HUES48 (cell line): ENCODE data around the gene IQSEC3.

ENCODE experiments used
- H3K27ac ChIP-seq: one replicate; pipeline ENCODE4 v1.7.0; 2013; ENCODE audit warnings: low read depth, low read length, inconsistent platforms
- H3K27me3 ChIP-seq: 2 replicates; pipeline ENCODE4 v1.6.1; 2013; ENCODE audit warnings: mild to moderate bottlenecking, low read length; ENCODE audit not compliant: control insufficient read depth, insufficient read depth
- H3K36me3 ChIP-seq: 2 replicates; pipeline ENCODE4 v1.6.1; 2013; ENCODE audit warnings: low read length; ENCODE audit not compliant: control insufficient read depth, insufficient read depth
- H3K4me1 ChIP-seq: 2 replicates; pipeline ENCODE4 v1.6.1; 2013; ENCODE audit warnings: mild to moderate bottlenecking, low read length; ENCODE audit not compliant: control insufficient read depth, insufficient read depth
- H3K4me3 ChIP-seq: 2 replicates; pipeline ENCODE4 v1.5.1; 2013; ENCODE audit warnings: mild to moderate bottlenecking, low read depth, low read length
- H3K9ac ChIP-seq: 2 replicates; pipeline ENCODE4 v1.6.1; 2013; ENCODE audit warnings: mild to moderate bottlenecking, low read depth, low read length, moderate library complexity
- H3K9me3 ChIP-seq: 2 replicates; pipeline ENCODE4 v1.6.1; 2013; ENCODE audit warnings: low read length; ENCODE audit not compliant: control insufficient read depth, insufficient read depth

IQSEC3 gene

DNA sequence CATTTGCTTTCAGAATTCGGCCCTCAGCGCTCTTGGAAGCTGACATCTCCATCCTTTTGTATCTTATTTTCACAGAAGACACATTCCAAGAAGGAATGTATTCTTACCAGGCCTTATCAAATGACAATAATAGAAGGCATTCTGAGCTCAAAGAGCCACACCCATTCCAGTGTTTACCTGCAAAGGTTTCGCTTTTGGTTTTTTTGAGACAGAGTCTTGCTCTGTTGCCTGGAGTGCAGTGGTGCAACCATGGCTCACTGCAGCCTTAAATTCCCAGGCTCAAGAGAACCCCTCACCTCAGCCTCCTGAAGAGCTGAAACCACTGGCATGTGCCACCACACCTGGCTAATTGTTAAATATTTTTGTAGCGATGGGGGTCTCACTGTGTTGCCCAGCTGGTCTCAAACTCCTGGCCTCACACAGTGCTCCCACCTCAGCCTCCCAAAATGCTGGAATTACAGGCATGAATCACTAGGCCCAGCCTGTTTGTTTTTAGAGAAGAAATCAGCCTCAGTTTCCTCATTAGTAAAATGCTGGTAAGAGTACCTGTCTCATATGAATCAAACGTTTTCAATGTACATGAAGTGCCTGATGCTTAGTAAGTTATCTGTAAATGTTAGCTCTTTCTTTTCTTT is 78.2 kb downstream of the IQSEC3 start:
- Histone ChIP-seq H3K9me3 (no peaks in the 10 kb centered on the region), H3K27ac (no peak overlapping the region), H3K27me3 (peaks cover 22% of the 10 kb centered on the region), H3K4me3 (no peak overlapping the region), H3K36me3 (no peaks in the 10 kb centered on the region), H3K9ac (no peak overlapping the region), H3K4me1 (peaks cover 22% of the 10 kb centered on the region)

DNA sequence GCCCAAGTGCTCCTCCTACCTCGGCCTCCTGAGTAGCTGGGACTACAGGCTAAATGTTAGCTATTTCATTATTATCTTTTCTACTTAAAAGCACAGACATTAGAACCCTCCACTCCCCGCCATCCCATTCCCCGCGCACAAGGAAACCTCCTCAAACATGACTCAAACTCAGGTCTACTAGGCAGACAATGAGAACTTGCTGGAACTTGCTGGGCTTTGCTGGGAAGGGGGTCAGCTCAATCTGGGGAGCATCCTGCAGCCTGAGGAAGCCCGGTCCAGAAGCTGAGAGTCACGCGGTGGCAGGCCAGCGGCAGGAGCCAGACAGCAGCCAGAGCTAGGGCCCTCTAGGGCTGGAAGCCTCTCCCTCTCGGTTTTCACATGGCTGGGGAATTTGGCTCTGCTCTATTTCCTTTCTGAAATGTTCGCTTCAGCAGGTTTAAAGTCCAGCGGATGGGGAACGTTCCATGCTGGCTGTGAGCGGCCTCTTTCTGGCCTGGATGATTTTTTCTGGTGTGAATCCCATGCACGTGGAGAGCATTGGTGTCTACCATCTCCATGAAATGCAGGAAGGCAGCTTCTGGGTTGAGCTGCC is 78.9 kb downstream of the IQSEC3 start:
- peaks cover 15% of the 10 kb centered on the region for H3K4me1 ChIP-seq
- no peak overlapping the region for H3K9ac ChIP-seq

DNA sequence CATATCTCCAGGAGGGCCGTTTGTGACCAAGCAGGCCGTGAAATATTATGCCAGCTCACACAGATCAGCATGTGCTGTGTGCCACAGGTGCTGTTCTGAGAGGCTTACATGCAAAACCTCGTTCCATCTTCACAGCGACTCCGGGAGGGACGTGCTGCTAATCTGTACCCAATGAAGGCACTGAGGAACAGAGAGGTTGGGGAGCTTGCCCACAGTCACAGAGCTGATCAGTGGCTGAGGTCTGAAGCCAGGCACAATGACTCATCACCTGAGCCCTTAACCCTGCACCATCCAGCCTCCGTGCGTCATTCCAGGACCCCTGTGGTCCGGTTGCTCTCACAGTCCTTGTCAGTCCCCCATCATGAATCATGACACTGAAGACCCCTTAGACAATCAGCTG is 80.7 kb downstream of the IQSEC3 start:
- Histone ChIP-seq H3K4me3 (no peak overlapping the region), H3K9ac (no peak overlapping the region), H3K4me1 (peaks cover 11% of the 10 kb centered on the region), H3K36me3 (no peaks in the 10 kb centered on the region), H3K9me3 (no peaks in the 10 kb centered on the region), H3K27ac (no peak overlapping the region), H3K27me3 (no peaks in the 10 kb centered on the region)

More for the DNA sequence above, 78.9 kb downstream of the IQSEC3 start:
- Histone ChIP-seq H3K9me3 (no peaks in the 10 kb centered on the region), H3K36me3 (no peaks in the 10 kb centered on the region), H3K27ac (no peak overlapping the region), H3K27me3 (peaks cover 15% of the 10 kb centered on the region), H3K4me3 (no peak overlapping the region)

DNA sequence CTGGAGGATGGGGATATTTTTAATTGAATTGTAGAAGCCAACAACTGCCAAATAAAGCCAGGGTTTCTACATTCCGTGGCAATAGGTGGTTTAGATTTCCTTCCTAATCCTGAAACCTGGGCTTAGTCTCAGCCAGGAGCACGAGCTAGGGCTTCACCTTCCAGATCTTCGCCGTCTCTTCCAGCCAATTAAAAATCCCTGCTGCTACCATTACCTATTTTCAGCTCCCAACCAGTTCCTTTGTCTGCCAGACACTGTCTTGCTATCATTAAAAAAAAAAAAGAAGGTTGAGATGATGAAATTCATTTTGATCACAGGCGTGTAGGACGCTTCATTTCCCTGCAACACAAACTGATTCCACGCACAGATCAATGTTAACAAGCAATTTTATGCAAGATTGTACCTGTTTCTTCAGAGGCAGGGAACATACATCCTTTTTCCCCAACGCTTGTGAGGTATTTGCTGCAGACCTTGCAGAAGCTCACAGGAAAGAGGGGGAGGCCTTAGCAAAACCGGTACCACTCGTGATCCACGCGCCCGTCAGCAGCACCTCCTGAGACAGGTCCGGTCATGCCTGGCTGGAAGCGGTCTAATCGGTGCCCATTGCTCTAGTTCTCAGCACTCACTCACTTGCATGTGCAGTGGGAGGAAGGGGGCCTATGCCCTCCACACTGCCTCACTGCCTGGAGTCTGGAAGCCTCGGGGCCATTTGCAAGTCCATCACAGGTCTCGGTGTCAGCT is 82.3 kb downstream of the IQSEC3 start:
- Histone ChIP-seq H3K36me3 (no peaks in the 10 kb centered on the region), H3K4me3 (no peak overlapping the region), H3K27me3 (no peaks in the 10 kb centered on the region), H3K9ac (no peak overlapping the region), H3K4me1 (peaks cover 7% of the 10 kb centered on the region), H3K27ac (no peak overlapping the region), H3K9me3 (no peaks in the 10 kb centered on the region)

DNA sequence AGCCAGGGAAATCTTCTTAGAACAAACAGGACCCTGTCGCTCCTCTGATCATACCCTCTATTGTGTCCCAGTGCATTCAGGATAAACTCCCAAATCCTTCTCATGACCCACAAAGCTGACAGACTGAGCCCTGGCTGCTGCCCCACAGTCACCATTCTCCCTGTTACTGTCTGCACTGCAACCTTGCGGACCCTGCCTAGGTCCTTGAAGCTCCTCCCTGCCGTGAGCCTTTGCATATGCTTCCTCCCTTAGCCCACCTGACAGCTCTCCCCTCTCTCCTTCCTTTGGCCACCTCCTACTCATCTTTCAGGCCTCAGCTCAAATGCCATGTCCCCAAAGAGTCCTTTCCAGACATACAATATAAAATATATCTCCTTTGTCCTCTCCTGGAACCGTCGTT is 85.0 kb downstream of the IQSEC3 start:
- no peaks in the 10 kb centered on the region for H3K36me3 ChIP-seq
- H3K4me1 ChIP-seq = no peaks in the 10 kb centered on the region
- H3K4me3 ChIP-seq = no peak overlapping the region
- no peak overlapping the region for H3K27ac ChIP-seq
- no peaks in the 10 kb centered on the region for H3K9me3 ChIP-seq
- H3K9ac ChIP-seq = no peak overlapping the region
- no peaks in the 10 kb centered on the region for H3K27me3 ChIP-seq

DNA sequence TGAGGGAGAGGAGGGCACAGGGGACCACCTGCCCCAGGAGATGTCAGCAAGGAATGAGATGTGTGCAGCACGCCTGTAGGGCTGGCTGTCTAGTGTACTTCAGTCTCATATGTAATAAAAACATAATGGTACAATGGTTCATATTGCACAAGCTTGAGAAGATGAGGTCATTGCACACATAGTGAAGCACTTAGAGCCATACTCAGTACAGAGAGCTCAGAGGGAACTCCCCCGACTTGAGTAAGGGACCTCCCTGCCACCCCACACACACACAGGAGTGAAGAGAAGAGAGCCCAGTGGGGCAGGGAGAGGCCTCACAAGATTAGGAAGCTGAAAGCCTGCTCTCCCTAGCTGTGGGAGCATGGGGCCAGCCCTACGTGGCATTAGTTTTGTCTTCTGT is 85.9 kb downstream of the IQSEC3 start:
- H3K36me3 ChIP-seq = no peaks in the 10 kb centered on the region

DNA sequence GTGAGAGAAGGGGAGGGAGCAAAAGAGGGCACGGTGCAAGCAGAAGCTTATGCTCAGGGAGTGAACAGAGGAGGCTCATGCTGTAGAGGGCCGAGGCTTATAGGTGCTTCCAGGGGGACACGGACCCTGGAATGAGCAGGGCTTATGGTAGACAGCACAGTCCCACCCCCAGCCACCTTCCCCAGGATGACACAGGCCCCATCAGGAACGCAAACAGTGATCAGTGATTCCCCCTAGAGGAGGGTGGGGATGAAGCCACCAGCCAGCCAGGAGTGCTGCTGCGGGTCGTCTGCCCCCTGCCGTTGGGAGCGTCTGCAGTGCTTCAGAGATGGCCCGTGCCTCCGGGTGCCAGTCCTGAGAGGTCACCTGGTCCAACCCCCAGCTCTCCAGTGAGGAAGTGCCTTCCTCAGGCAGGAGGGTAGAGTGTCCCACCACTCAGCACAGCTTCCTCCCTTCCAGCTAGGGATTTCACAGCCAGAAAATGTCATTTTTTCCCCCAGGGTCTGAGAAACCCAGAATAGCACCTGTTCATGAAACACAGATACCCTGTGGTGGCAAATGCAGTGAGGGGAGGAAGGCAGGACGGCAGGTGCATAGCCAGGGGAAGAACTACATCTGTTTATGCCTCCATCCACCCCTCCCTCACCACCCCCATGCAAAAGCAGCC is 86.6 kb downstream of the IQSEC3 start:
- no peak overlapping the region for H3K27ac ChIP-seq
- H3K9ac ChIP-seq = no peak overlapping the region
- H3K27me3 ChIP-seq = no peaks in the 10 kb centered on the region
- no peaks in the 10 kb centered on the region for H3K36me3 ChIP-seq
- no peak overlapping the region; the same call in 1 of the 2 replicates for H3K4me3 ChIP-seq
- H3K4me1 ChIP-seq = no peaks in the 10 kb centered on the region
- no peaks in the 10 kb centered on the region for H3K9me3 ChIP-seq

More for the DNA sequence above, 85.9 kb downstream of the IQSEC3 start:
- no peak overlapping the region for H3K9ac ChIP-seq
- no peaks in the 10 kb centered on the region for H3K27me3 ChIP-seq
- H3K4me3 ChIP-seq = no peak overlapping the region
- H3K27ac ChIP-seq = no peak overlapping the region
- H3K4me1 ChIP-seq = no peaks in the 10 kb centered on the region
- H3K9me3 ChIP-seq = no peaks in the 10 kb centered on the region

DNA sequence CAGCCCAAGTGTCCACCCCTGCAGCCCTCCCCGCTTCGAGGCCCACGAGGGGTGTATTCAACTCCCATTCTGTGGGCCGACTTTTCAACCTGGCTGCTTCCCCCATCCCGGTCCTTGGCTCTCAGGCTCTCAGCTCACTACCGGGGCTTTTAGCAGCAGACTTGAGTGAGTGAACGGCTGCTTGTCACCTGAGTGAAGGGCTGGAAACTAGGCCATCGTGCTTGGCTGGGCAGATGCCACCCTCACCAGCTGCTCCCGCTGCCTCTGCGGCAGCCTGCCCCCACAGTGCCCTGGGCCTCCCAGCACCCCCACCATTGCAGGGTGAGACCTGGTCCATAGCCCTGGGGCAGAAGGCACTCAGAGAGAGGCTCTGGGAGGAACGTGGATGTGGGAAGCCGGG is 87.5 kb downstream of the IQSEC3 start:
- no peak overlapping the region for H3K27ac ChIP-seq
- H3K4me3 ChIP-seq = no peak overlapping the region

DNA sequence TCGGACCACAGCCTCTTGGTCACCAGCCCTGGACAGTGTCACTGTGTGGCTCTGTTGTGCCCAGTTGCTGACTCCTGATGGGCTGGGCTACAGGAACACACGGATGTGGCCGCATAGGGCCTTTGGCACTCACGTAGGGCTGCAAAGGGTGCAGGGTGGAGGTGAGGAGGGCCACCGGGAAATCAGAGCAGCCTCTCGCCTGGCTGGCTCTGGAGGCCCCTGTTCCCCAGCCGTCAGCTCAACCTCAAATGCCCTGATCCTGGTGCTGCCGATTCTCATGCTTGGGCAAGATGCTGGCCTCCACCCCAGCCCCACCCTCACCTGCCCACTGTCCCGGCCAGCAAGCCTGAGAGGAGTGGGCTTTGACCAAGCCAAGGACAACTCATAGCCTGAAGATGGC is 88.4 kb downstream of the IQSEC3 start:
- Histone ChIP-seq H3K27ac (no peak overlapping the region), H3K9me3 (no peaks in the 10 kb centered on the region), H3K4me3 (no peak overlapping the region), H3K36me3 (no peaks in the 10 kb centered on the region), H3K9ac (no peak overlapping the region), H3K4me1 (no peaks in the 10 kb centered on the region), H3K27me3 (no peaks in the 10 kb centered on the region)

More for the DNA sequence above, 87.5 kb downstream of the IQSEC3 start:
- H3K4me1 ChIP-seq = no peaks in the 10 kb centered on the region
- H3K27me3 ChIP-seq = no peaks in the 10 kb centered on the region
- H3K9me3 ChIP-seq = no peaks in the 10 kb centered on the region
- H3K9ac ChIP-seq = no peak overlapping the region
- no peaks in the 10 kb centered on the region for H3K36me3 ChIP-seq

DNA sequence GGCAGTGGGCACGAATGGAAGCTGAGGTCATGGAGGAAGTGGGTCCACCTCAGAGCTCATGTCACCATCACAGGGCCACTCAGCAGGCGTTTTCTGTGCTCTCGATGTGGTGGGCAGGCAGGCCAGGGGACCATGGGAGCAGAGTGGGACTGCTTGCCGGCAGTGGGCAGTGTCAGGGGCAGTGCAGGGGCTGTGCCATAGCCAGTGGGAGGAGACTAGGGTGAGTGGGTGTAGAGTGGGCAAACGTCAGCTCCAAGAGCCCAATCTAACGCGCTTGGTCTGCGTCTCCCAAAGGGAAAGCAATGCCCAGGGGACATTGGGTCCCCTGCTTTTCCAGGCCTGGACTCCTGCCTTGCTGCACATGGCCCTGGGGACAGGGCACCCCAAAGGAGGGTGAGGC is 89.1 kb downstream of the IQSEC3 start:
- H3K9me3 ChIP-seq = no peaks in the 10 kb centered on the region
- no peak overlapping the region for H3K9ac ChIP-seq
- no peaks in the 10 kb centered on the region for H3K36me3 ChIP-seq
- no peak overlapping the region for H3K27ac ChIP-seq
- H3K4me1 ChIP-seq = no peaks in the 10 kb centered on the region
- H3K27me3 ChIP-seq = no peaks in the 10 kb centered on the region
- H3K4me3 ChIP-seq = no peak overlapping the region

DNA sequence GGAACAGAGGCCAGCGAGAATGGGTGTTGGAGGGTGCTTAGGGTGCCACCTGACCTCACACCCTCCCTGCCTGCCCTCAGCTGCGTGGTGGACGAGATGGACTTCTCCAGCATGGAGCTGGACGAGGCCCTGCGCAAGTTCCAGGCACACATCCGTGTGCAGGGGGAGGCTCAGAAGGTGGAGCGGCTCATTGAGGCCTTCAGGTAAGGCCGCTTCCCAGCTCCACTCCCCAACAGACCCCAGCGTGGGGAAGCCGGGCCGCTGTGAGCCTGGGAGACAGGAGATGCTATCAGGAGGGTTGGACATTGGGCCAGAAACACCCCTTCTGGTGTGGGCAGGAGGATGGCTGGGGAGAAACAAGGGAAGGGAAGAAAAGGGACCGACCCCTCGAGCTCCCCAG is 90.4 kb downstream of the IQSEC3 start:
- H3K27ac ChIP-seq = no peak overlapping the region
- no peaks in the 10 kb centered on the region for H3K9me3 ChIP-seq
- no peaks in the 10 kb centered on the region for H3K4me1 ChIP-seq
- no peaks in the 10 kb centered on the region for H3K27me3 ChIP-seq
- H3K4me3 ChIP-seq = no peak overlapping the region
- H3K36me3 ChIP-seq = no peaks in the 10 kb centered on the region
- H3K9ac ChIP-seq = no peak overlapping the region
